Measurements from ENCODE around the gene ZMPSTE24.

GRCh38 chr1:40307186-40307585 lies 49.1 kb downstream of the ZMPSTE24 start:
- TF ChIP-seq POLR2AphosphoS5 (IDR thresholded peaks at IDR 0.05; ENCODE audit: low read depth, low read length) (no peak), SIN3A (IDR thresholded peaks at IDR 0.05; ENCODE audit: borderline replicate concordance, insufficient read depth, low read length) (no peak), FOXP2 (optimal IDR thresholded peaks at IDR 0.05; ENCODE audit: borderline replicate concordance, extremely low read depth, extremely low read length, insufficient read depth) (no peak), REST (IDR thresholded peaks at IDR 0.05; ENCODE audit: insufficient read depth in 1 of 2, low read depth in 2 of 2, low read length in 2 of 2) (no peak)
